ENCODE results near the gene TBC1D5.
A peak's percentile ranks its signal among the peaks of the same experiment; 100 is the strongest.
"Not testable (repeated sequence)": the region's sequence is repeated elsewhere in the genome, so short reads cannot be mapped to it uniquely, and the experiment has no call there.

The TBC1D5 gene

GRCh38 chr3:17153209-17153608 is 589.2 kb downstream of the TBC1D5 start:
- DNase-seq: no peak

GRCh38 chr3:17151598-17152373 is 590.6 kb downstream of the TBC1D5 start:
- DNase-seq: peak; percentile 27

- DNase-seq: no peak
These were observed 593.4 kb downstream of the TBC1D5 start for GRCh38 chr3:17149076-17149475.

GRCh38 chr3:17144665-17144993 is 597.8 kb downstream of the TBC1D5 start:
- no peak for DNase-seq

GRCh38 chr3:17143893-17144664 is 598.4 kb downstream of the TBC1D5 start:
- no peak for DNase-seq

GRCh38 chr3:17142516-17142915 is 599.9 kb downstream of the TBC1D5 start:
- DNase-seq: no peak

GRCh38 chr3:17141699-17142098 is 600.7 kb downstream of the TBC1D5 start:
- no peak for DNase-seq

- DNase-seq: no peak
These were observed 601.5 kb downstream of the TBC1D5 start for GRCh38 chr3:17140670-17141505.

GRCh38 chr3:17138246-17139039 is 604.0 kb downstream of the TBC1D5 start:
- DNase-seq: no peak

- DNase-seq: no peak
These were observed 605.1 kb downstream of the TBC1D5 start for GRCh38 chr3:17137321-17137826.

- DNase-seq: no peak
These were observed 606.2 kb downstream of the TBC1D5 start for GRCh38 chr3:17136136-17136721.

GRCh38 chr3:17135696-17136095 is 606.7 kb downstream of the TBC1D5 start:
- no peak for DNase-seq

- no peak for DNase-seq
These were observed 608.5 kb downstream of the TBC1D5 start for GRCh38 chr3:17133632-17134545.

GRCh38 chr3:17132286-17133115 is 609.9 kb downstream of the TBC1D5 start:
- DNase-seq: no peak

GRCh38 chr3:17130956-17131355 is 611.5 kb downstream of the TBC1D5 start:
- DNase-seq: no peak

GRCh38 chr3:17129556-17129955 is 612.9 kb downstream of the TBC1D5 start:
- DNase-seq: no peak

GRCh38 chr3:17128671-17129070 is 613.8 kb downstream of the TBC1D5 start:
- DNase-seq: not testable (repeated sequence)

GRCh38 chr3:17125738-17126442 is 616.5 kb downstream of the TBC1D5 start:
- no peak for DNase-seq

- no peak for DNase-seq
These were observed 619.7 kb downstream of the TBC1D5 start for GRCh38 chr3:17122758-17123157.

All from effector CD8-positive, alpha-beta T cell (primary cell).